Daoy (cell line): ENCODE data around the gene NNAT. TPM values are rescaled to one million over a fixed set of nuclear protein-coding genes. Genes with fewer than 3 reads are reported as not detected.

Experiments used
- DNase-seq: peaks from one replicate; pipeline ENCODE4 v3.0.0-alpha.2; 2015; ENCODE audit warnings: low read depth
- total RNA-seq: library from RNA; depleted of rRNA; stranded (reverse); fragments of >200 nt; shearing (Covaris generic); gene quantifications from 2 replicates; pipeline ENCODE4 v1.2.3, GENCODE V29; 2014

NNAT gene
- total RNA-seq, 1 experiment from 2014 or later, result not detected

- no peak for DNase-seq
Observed at GRCh38 chr20:37502654-37503053, 18.4 kb upstream of the NNAT start.

DNA sequence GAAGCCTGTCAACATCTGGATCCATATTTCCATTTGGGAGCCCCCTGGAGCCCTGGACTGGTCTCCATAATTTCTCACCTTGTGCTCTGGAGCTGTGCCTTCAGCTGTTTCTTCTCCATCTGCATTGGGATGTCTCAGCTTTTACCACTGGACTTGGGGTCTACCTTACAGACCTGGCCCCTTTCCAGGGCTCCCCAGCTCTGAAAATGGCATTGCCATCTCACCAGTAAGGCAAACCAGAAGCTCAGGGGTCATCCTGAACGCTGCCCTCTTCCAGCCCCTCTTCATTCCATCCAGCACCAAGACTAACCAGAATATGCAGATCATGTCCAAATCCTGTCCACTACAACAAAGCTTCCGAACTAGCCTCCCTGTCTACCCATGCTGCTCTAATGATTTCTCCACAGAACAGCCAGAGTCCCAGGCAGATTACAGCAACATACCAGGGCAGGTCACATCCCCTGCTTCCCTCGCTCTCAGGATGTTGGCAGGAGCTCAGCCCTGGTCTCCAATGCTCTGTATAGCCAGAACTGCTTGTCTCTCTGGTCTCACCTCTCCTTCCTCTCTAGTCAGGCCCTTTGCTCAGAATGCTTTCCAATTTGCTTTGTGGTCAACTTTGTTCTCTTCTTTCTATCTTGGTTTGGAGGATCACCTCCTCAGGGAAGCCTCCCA, 17.7 kb upstream of the NNAT start:
- DNase-seq, result no peak

- no peak for DNase-seq
Observed at GRCh38 chr20:37504404-37505096, 16.5 kb upstream of the NNAT start.

- DNase-seq, result no peak
Observed at GRCh38 chr20:37505263-37506151, 15.5 kb upstream of the NNAT start.

GRCh38 chr20:37506152-37506725, 14.8 kb upstream of the NNAT start:
- DNase-seq, result no peak

DNA sequence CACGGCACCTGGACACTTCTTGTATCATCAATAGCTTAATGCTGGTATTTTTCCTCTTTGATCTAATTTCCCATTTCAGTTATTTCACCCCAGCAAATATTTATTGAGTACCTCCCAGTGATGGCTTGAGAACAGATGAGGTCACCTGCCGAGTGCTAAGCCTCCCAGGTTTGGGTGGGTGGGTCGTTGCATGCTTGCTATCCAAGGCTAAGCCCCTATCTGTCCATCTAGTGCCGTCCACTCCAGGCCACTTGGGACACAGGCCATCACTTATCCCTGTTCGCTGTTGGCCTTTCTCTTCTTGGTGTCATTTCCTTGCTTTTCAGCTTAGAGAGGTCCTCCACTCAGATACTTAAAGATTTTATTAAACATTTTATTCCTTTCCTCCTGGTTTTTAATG, 10.8 kb upstream of the NNAT start:
- no peak for DNase-seq

- DNase-seq, result peak; percentile 70
Observed at GRCh38 chr20:37511610-37512275, 9.3 kb upstream of the NNAT start.

GRCh38 chr20:37513779-37514359, 7.2 kb upstream of the NNAT start:
- DNase-seq, result no peak

- no peak for DNase-seq
Observed at GRCh38 chr20:37515876-37516275, 5.2 kb upstream of the NNAT start.

DNA sequence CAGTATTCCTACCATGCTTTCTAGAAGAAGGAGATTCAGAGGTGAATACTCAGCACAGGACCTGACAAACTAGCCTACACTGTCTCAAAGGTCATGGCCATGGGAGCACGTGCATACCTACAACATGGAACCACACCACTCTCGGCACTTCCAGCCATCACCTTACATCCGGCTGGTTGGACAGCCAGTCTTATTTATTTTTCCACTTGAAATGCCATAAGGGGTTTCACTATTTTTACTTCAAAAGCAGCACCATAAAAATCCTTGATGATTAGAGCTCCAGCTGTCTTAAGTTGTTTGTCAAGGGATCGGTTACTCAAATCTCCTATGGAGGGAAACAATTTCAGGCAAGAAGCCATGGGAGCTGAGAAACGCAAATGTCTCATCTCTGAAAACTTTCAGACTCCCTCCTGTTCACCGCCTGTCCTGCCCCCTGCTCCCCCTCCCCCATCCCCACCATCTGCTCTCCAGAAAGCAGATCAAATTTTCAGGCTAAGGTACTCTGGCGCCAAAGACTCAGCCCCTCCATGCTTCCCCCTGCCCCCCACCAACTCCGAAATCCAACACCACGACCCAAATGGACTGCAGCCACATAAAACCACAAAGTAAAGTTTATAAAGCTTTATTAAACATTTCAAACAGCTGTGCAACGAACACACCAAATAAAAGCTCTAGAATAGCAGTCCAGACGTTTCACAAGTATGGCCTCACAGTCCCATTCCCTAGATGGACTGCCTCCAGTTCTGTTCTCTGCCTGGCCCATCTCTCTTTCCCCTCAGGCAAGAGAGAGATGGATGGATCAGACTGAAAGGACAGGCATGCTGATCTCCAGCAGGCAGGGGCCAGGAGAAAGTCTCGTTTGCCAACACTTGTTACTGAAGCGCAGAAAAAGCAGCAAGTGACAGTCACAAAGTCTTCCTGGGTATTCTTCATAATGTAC, 4.0 kb upstream of the NNAT start:
- no peak for DNase-seq

GRCh38 chr20:37518059-37518458, 3.0 kb upstream of the NNAT start:
- no peak for DNase-seq

DNA sequence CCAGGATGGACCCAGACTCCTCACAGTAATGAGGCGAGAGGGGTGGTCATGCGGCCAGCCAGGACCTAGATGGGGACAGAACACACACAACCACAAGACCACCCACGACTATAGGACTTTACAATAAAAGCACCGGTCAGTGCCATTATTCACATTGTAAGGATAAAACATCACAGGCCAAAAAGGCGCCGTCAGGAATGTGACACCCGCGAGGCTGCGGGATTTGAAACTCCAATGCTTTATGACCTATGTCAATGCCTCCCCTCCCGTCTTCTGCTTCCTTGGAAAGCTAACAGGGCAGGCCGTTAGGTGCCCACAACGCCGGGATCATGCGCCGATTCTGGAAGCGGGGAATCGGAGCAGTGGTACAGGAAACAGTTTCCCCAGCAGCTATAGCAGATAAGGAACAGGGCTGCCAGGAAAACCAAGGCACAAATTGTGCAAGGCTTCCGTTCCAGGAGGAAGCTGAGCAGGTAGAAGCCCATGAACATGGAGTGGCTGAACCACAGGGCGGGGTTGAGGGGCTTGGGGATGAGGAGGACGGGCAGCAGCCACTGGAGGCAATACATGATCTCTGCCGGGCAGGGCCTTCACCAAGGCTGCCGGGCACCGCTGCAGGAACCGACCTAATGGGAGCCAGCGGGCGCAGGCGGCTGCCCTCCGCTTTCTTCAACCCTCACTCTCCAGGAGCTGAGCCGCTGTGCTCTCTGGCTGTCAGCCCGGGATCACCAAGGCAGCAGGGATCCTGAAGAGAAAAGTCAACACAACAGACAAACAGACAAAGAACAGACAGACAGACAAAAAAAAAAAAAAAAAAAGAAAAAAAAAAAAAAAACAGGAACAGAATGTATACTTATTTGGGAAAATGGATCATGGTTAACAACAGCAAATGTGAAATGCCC, 2.2 kb upstream of the NNAT start:
- DNase-seq, result no peak

DNA sequence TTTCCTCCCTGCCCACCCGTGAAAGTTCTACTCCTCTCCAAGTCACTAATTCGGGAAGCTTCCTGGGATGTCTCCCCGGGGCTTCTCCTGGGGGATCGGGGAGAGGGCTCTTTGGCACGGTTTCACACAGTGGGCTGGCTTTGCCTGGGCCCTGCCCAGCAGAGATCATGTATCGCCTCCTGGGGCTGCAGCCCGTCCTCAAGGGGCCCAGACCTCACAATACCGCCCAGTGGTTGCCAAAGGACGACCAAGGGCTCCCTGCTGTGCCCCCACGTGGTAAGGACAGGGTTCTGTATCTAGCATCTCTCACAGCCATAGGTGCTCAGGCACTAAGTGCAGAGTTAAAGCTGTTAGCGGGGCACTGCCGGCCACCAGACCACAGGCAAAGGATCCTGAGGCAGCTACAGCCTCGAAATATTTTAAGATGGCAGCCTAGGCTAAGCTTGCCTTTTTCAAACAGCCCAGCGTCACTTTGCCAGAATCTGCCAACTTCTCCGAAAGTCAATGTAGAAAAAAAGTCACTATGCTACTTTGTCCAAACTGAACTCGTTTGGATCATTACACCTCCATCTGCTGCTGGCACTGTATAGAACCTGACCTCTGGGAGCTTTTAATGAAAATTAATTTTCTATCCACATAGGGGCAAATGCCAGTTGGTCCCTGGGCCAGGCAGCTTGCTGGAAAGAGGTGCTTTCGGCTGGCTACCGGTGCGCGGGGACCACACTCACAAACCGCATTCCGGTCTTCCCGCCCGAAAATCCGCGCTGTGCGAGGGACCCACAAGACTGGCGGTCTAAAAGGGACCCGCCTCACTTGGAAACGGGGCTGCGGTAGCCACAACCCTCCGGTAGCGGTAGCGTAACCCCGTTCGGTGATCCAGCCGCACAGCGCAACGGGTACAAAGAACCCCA, 1.3 kb upstream of the NNAT start:
- no peak for DNase-seq

- no peak for DNase-seq
Observed at GRCh38 chr20:37520419-37520955, 563 bp upstream of the NNAT start.

GRCh38 chr20:37522260-37523011, 1.4 kb downstream of the NNAT start:
- DNase-seq, result no peak

DNA sequence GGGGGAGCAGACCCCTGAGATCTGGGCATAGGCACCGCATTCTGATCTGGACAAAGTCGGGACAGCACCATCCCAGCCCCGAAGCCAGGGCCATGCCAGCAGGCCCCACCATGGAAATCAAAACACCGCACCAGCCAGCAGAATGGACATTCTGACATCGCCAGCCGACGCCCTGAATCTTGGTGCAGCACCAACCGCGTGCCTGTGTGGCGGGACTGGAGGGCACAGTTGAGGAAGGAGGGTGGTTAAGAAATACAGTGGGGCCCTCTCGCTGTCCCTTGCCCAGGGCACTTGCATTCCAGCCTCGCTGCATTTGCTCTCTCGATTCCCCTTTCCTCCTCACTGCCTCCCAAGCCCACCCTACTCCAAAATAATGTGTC, 2.0 kb downstream of the NNAT start:
- no peak for DNase-seq
